HG03342 (cell line): ENCODE results near the gene ZNF710.

Experiments used
- ATAC-seq: cut with Tn5 transposase; IDR thresholded peaks from one replicate; pipeline ENCODE4 v1.9.1; 2021; ENCODE audit warnings: mild to moderate bottlenecking, moderate library complexity; ENCODE audit not compliant: unreplicated experiment

ZNF710 gene

DNA sequence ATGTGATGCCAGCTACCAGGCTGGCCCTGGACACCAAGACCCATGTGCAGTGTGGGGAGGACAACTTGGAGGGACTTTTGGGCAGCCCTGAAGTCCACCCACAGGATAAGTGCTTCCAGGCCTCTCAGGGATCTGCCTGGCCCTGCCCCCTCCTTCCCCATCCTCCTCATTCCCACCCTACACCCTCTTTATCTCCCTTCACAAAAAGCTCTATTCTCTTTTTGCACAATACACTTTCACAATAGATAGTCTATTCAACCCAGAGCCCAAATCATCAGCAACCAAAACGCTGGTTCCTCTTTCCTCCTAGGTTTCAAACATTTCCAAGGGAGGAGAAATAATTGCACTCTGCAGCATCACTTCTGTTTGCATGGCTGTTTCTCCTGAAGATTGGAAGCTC is 7.8 kb upstream of the ZNF710 start:
- no peak for ATAC-seq

- ATAC-seq: no peak
These were observed 4.0 kb upstream of the ZNF710 start for GRCh38 chr15:89997079-89997478.

- ATAC-seq: no peak
These were observed 2.9 kb upstream of the ZNF710 start for GRCh38 chr15:89998141-89998661.

DNA sequence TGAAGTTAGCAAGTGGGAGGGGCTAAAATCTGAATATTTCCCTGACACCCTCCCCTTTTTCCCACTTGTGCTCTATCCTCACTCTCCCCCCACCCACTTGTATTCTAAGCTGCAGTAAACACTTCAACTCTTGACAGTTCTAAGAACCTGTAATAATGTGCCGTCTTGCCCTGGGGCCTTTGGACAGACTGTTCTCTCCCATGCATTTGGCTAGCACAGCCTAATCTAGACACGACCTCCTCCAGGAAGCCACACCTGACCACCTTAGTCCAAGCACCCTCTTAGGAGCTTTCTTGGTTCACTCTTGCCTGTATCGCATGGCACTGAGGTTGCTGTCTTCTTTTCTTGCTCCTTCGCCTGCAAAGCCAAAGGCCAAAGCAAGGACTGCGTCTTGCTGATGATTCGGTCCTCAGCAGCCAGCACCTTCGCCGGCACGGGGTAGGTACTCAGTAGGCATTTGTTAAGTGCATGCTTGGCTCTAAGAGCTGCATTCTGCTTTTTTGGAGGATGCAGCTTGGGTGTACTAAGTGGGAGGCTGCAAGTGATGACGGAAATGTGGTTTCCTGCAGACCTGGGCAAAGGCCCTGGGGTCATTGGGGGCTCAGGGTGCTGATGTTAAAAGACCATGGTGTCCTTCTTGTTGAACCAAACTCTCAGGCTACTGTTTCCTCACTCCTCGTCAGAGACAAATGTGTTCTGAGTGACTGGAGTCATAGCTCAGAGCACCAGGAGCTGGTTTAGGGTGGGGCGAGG is 2.0 kb upstream of the ZNF710 start:
- no peak for ATAC-seq

DNA sequence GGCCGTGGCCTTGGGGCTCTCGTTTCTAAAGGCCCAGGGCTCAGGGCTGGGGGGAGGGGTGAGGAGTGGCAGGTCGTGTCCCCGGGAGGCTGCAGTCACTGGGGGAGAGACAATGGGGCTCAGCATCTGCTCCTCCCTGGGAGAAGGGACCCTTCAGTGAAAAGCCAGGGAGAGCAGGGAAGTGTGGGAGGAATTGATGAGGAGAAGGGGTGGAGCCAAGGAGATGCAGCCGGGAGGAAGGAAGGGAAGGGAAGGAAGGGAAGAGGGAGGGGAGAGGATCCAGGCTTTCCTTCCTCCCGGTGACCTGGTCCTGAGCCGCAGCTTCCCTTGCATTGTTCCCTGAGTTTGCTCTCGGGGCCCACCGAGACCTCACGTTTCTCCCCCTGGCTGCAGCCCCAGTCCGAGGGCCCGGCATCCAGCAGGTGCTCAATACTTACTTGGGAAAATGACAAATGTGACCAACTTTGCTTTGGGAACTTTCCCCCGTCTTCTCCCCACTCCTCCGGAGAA is 1.4 kb upstream of the ZNF710 start:
- ATAC-seq: no peak

DNA sequence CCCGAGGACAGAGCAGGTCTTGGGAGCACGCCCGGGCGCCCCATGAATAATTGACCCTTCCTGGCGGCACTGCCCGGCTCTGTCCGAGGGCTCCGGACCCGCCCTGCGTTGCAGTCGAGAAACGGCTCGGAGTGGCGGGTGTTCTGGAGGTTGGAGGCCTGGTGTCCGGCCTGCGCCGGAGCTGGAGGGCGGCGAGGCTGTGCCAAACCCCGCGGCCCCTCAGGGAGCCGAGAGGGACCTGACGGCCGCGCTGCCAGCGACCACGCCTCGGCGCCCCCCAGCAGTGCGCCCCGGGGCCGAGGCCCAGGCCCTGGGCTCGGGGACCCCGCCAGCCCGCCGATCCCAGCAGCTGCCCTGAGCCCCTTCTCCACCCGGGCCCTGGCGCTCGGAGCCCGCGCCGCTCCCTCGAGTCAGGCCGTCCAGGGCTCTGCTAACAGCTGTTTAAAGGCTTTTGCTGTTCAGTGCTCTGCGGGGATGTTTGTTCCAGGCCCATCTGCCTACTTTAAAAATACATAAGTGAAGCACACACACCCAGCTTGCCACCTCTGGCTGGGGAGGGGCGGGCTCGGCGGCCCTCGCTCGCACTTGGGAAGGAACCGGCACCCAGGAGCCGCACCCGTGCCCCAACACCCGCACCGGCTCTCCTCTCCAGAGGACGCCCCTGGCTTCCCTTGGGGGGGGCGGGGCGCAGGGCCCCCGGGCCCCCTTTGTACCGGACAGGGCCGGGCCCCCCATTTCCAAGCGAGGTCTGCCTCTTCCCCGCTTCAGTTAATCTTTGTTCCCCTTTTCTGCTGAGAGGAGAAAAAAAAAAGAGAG is 730 bp upstream of the ZNF710 start:
- no peak for ATAC-seq

DNA sequence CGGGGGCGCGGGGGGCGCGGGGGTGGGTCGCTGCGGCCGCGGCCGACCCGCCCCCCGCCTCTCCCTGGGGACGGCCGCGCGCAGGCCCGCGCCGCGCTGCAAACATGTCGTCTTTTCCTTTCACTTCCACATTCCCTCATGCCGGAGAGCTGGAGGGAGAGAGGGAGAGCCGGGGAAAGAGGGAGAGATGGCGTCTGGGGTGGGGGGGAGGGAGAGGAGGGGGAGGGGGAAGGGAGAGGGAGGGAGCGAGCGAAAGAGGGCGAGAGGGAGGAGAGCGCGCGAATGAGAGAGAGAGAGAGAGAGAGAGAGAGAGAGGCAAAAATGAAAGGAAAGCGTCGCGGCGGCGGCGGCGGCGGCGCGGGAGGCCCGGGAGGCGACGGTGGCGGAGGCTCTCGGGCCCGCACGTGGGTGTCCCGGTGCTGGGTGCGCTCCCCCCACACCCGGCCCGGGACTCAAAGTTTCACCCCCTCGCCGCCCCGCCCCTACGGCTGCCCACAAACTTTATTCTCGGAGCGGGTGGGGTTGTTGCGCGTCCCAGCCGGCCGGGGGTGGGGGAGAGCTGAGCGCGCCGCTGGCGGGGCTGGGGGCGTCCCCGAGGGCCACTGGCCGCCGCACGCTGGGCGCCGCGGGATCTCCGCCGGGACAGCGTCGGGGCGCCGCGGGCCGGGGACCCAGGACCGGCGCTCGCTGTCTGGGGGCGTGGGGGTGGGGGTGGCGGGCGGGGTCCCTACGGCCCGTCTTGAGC is 731 bp downstream of the ZNF710 start:
- ATAC-seq: peak; percentile 40

- peak; percentile 29 for ATAC-seq
These were observed 1.3 kb downstream of the ZNF710 start for GRCh38 chr15:90002428-90002844.

DNA sequence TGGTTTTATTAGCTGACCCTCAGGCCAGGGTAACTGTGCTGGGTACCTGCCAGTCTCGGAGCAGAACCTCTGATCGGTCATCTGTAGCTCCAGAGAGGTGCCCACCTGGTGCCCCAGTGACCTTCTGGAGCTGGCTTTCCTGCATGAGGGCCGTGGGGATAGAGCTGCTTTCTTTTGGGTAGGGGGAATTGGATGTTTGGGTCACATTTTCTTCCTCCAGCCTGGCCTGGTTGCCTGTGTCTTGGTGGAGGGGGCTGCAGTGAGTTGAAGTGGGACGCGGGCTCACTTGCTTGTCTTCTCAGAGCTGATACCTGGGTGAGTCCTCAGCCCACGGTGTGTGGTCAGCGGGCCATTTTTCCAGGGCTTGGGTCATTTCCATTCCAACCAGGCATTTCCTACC is 2.6 kb downstream of the ZNF710 start:
- no peak for ATAC-seq

GRCh38 chr15:90004252-90004651 is 3.1 kb downstream of the ZNF710 start:
- no peak for ATAC-seq

DNA sequence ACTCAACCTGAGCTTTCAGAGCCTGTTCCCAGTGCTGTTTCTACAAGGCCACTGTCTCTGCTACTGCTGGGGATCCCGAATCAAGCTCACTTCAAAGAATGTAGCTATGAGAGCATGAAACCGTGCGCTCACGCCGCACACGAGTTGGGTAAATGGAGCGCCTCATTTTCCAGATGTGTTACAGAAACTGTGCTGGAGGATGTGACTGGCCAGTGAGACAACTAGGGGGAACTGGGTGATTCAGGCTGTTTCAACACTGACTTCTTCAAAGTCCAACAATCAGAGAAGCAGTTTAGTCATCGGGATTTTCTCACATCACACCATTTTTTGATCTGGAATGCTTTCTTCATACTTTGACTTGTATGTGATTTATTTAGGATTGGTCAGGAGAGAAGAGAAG is 3.5 kb downstream of the ZNF710 start:
- ATAC-seq: no peak

DNA sequence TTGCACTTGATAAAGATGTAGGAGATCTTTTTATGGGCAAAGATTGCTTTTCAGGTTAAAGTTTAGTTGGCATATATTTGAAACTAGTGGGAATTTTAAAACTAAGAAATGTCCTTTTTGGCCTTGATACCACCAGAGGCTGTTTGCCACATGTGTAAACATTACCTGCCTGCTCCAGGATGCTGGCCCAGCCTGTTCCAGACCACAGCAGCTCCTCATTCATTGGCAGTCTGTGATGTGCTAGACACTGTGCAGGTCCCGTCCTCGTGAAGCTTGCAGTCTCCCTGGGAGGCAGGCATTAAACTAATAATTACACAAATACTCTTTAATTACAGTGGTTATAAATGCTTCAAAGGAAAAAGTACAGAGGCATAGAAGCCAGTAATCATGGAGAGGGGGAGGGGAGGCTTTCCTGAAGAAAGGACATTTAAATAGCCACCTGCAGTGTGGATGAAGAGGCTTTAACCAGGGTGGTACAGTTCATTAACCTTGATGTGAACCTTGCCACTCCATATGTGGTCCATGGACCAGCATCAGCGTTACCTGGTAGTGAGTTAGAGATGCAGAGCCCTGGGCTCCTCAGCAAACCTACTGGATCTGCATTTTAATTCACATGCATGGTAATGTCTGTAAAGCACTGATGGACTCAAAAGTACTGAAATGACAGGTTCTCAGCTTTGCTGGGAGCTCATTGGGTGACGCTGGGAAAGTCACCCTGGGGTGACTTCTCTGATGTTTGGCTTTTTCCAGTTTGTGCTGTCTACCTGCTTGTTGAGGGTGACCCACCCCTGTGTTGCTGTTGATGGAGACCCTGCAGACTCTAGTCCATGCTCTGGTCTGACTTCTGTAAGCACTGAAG is 5.3 kb downstream of the ZNF710 start:
- ATAC-seq: no peak

DNA sequence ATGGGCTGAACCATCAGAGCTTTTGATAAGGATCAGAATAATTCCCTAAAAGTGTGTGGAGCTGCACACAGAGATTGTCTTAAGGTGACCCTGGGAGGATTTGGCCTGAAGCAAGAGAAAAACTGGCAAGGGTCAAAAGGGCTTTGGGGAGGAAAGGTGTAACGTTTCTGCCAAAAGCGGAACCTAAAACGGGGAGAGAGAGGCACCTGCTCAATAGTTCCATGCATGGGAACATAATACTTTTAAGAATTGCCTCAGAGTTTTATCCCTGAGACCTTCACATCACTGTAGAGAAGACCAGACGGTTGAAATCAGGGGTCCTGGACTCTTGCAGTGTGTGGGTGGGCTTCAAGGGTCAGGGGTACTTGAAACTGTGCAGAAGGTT is 5.9 kb downstream of the ZNF710 start:
- no peak for ATAC-seq

DNA sequence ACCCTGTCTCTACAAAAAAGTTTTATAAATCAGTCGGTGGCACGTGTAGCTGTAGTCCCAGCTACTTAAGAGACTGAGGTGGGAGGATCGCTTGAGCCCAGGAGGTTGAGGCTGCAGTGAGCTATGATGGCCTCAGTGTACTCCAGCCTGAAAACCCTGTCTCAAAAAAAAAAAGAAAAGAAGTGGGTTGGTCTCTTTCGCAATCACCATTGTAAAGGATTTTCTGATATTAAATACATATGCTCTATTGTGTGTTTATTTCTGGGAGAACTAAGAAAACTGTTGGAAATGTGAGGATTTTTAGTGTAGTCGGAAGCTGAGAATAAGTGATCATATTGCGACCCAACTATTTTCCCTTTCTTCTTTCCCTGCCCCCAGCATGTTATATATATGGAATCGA is 7.5 kb downstream of the ZNF710 start:
- no peak for ATAC-seq

DNA sequence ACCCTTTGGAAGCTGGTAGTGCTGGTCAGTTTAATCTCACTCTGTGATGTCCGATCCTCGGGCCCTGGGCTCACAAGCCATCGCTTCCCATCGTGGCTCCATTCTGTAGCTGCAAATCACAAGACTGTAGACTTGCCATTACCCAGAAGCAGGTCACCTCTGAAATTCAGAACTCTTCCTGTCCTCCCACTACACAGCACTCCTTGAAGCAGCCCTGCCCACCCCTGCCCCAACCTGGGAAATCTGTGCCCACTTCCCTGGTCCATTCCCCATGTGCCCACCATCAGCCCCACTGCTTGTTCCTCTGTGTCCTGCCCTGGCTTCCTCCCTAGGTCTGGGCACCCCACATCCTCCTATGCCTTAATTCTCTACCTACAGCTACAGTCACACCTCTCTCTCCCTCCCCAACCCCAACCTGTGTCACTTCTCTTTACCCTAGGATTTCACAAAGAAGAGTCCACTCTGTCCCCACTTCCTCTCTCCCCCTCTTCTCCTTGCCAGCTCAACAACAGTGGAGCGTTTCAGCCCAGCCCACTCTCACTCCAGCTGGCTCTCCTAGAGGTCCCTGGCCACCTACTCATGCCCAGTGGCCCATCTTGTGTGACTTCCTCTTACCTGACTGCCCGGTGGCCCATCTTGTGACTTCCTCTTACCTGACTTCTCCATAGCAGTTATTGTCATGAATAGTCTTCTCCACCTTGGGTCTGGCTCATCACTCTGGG is 8.3 kb downstream of the ZNF710 start:
- no peak for ATAC-seq

- ATAC-seq: no peak
These were observed 10.6 kb downstream of the ZNF710 start for GRCh38 chr15:90011705-90012104.

DNA sequence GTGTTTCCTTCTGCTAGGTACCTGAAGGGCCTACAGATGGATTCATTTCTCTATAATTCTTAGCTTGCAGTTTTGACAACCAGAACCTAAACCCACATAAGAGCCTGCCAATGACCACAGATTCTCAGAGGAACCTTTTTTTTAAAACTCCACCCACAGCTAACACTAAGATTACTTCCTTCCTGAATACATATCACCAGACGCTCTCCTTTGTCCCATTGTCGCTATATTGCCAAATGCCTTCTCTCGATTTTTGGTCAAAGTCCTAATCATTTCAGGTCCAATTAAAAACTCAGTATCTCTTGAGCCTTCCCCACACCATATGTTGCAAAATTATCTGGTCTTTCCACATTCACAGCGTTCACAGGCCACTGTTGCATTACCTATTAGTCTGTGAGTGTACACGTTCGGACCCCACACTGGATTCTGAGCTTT is 12.4 kb downstream of the ZNF710 start:
- no peak for ATAC-seq

DNA sequence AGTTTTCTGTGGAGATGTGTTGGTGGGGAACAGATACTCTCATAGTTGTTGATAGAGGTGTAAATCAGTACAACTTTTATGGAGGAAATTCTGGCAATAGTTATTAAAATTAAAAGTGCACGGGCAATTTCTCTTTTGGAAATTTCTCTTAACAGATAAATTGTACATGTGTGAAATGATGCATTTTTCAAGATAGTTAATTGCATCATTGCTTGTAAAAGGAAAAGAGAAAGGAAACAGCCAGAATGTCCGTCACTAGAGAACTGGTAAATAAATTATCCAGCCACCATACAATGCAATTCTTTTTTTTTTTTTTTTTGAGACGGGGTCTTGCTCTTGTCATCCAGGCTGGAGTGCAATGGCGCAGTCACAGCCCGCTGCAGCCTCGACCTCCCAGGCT is 14.2 kb downstream of the ZNF710 start:
- no peak for ATAC-seq

GRCh38 chr15:90015749-90016148 is 14.6 kb downstream of the ZNF710 start:
- no peak for ATAC-seq

DNA sequence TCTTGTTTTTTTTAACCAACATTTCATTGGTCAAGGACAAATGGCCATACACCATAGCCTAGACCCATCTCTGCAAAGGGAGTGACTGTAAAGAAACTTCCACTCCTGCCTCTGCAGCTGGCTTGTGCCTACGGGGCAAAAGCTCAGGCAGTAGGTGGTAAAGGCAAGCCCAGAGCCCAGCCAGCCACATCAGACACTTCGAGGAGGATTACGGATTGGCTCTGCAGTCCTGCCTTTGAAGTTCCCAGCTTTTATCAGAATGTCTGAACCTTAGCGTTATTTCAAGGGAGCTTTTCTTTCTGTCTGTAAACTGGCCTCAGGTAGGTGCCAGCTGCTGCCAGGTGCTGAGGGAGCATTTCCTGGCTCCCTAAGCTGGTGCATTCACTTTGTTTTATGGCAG is 15.6 kb downstream of the ZNF710 start:
- no peak for ATAC-seq
